ENCODE measurements around the gene FIGLA. TPM values are rescaled to one million over a fixed set of nuclear protein-coding genes. Genes with fewer than 3 reads are reported as not detected.

Gene FIGLA
- polyA plus RNA-seq, 1 of the 3 experiments (the other 2 are of a cell fraction), result not detected

DNA sequence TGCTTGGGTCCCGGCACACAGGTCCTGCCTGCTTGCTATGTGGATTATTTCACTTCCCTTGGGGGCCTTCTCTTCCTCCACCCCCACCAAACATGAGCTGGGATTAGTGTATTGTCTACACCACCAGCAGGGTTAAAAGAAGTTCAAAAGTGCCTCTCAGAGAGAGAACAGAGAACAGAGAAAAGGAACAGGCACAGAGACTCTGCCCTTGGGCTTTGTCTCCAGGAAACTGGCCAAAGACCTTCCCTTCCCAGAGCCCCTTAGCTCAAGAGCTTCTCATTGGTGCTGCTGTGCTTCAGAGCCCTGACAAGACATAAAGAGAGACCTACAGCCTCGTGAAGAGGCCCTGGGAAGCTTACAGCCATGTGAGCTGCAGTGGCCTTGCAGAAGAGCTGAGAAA is 7.1 kb upstream of the FIGLA start:
- 14% methylated on average over 2 of the region's 2 CpGs for WGBS (ENCODE audit: low lambda C conversion rate)
- peaks cover 8% of the 10 kb centered on the region; the same call in 1 of the 2 replicates for H3K27me3 ChIP-seq (ENCODE audit: insufficient read depth)
- CTCF ChIA-PET, result interaction anchor here (1.3 to 2.3 kb wide), 5 partner anchors 9 to 150 kb away, joined by 3 to 11 read pairs (median 4); no protein-coding TSS in a partner anchor
- H3K36me3 ChIP-seq (replicated peaks in 1 of 2; ENCODE audit: control insufficient read depth in 1 of 2, insufficient read depth in 2 of 2, low read length in 1 of 2), result no peaks in the 10 kb centered on the region
- POLR2A ChIA-PET, result no interaction called here
- H3K4me3 ChIP-seq (ENCODE audit: low read depth in 2 of 2, low read length in 1 of 2), result no peak overlapping the region
- no peaks in the 10 kb centered on the region for H3K9me2 ChIP-seq
- no peak for TF ChIP-seq SIN3A (IDR thresholded peaks at IDR 0.05; ENCODE audit: borderline replicate concordance, low read depth, low read length)
- TF ChIP-seq MEF2A (IDR thresholded peaks at IDR 0.05; ENCODE audit: borderline replicate concordance, low read depth), result no peak
- no peak for TF ChIP-seq NRF1 (IDR thresholded peaks at IDR 0.05; ENCODE audit: low read depth, low read length)
- TF ChIP-seq, protein P1, sequence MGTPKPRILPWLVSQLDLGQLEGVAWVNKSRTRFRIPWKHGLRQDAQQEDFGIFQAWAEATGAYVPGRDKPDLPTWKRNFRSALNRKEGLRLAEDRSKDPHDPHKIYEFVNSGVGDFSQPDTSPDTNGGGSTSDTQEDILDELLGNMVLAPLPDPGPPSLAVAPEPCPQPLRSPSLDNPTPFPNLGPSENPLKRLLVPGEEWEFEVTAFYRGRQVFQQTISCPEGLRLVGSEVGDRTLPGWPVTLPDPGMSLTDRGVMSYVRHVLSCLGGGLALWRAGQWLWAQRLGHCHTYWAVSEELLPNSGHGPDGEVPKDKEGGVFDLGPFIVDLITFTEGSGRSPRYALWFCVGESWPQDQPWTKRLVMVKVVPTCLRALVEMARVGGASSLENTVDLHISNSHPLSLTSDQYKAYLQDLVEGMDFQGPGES (IDR thresholded peaks at IDR 0.05; ENCODE audit: low read depth, low read length), result no peak
- no peak for TF ChIP-seq RFX5 (IDR thresholded peaks at IDR 0.05; ENCODE audit: low read length)
- TF ChIP-seq GABPA (IDR thresholded peaks at IDR 0.05; ENCODE audit: low read depth), result no peak
- no peak for TF ChIP-seq RXRA (IDR thresholded peaks at IDR 0.05; ENCODE audit: borderline replicate concordance, low read depth)
- TF ChIP-seq, protein P2, sequence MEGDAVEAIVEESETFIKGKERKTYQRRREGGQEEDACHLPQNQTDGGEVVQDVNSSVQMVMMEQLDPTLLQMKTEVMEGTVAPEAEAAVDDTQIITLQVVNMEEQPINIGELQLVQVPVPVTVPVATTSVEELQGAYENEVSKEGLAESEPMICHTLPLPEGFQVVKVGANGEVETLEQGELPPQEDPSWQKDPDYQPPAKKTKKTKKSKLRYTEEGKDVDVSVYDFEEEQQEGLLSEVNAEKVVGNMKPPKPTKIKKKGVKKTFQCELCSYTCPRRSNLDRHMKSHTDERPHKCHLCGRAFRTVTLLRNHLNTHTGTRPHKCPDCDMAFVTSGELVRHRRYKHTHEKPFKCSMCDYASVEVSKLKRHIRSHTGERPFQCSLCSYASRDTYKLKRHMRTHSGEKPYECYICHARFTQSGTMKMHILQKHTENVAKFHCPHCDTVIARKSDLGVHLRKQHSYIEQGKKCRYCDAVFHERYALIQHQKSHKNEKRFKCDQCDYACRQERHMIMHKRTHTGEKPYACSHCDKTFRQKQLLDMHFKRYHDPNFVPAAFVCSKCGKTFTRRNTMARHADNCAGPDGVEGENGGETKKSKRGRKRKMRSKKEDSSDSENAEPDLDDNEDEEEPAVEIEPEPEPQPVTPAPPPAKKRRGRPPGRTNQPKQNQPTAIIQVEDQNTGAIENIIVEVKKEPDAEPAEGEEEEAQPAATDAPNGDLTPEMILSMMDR (IDR thresholded peaks at IDR 0.05), result no peak
- no peaks in the 10 kb centered on the region for H3K79me2 ChIP-seq (ENCODE audit: insufficient read depth)
- no peaks in the 10 kb centered on the region for H3F3A ChIP-seq (replicated peaks; ENCODE audit: insufficient read depth)
- H3K9ac ChIP-seq, result no peak overlapping the region
- no peak for DNase-seq
- no peaks in the 10 kb centered on the region for H3K4me1 ChIP-seq (ENCODE audit: control insufficient read depth in 1 of 2, insufficient read depth in 2 of 2, low read depth in 1 of 2, low read length in 1 of 2)
- no peak overlapping the region for H2AFZ ChIP-seq (ENCODE audit: low read depth)
- H3K9me3 ChIP-seq, result no peaks in the 10 kb centered on the region
- H4K20me1 ChIP-seq (ENCODE audit: insufficient read depth), result no peaks in the 10 kb centered on the region
- H3K27ac ChIP-seq (ENCODE audit: low read depth in 2 of 2, low read length in 1 of 2), result no peak overlapping the region
- no peak overlapping the region for H3K4me2 ChIP-seq

DNA sequence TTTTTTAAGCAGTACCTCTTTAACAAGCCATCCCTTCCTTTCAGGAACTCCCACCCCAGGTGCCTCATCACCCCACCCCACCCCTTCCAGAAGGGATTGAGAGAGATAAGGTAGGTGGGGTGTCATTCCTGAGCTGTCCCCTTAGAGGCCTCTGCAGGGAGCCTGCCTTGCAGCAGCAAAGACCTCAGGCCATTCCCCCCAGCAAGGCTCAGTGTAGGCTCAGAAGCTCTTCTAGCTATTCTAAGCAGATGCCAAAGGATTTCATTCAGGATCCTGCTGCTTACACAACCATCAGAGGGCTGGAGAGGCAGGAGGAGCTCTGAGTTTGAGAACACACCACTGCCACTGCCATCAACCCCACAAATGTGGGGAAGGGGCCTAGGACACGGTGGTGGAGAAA is 5.8 kb upstream of the FIGLA start:
- H2AFZ ChIP-seq (ENCODE audit: low read depth), result no peak overlapping the region
- H3K9me3 ChIP-seq, result no peaks in the 10 kb centered on the region
- H3F3A ChIP-seq (replicated peaks; ENCODE audit: insufficient read depth), result no peaks in the 10 kb centered on the region
- no peak overlapping the region for H3K27ac ChIP-seq (ENCODE audit: low read depth in 2 of 2, low read length in 1 of 2)
- no peak overlapping the region for H3K4me2 ChIP-seq
- no peaks in the 10 kb centered on the region for H3K4me1 ChIP-seq (ENCODE audit: control insufficient read depth in 1 of 2, insufficient read depth in 2 of 2, low read depth in 1 of 2, low read length in 1 of 2)
- no peaks in the 10 kb centered on the region for H3K36me3 ChIP-seq (replicated peaks in 1 of 2; ENCODE audit: control insufficient read depth in 1 of 2, insufficient read depth in 2 of 2, low read length in 1 of 2)
- no peak overlapping the region for H3K9ac ChIP-seq
- no peaks in the 10 kb centered on the region for H3K79me2 ChIP-seq (ENCODE audit: insufficient read depth)
- ChIA-PET POLR2A (no interaction called here), CTCF (interaction anchor here (0.6 to 2.3 kb wide), 8 partner anchors 8 to 495 kb away, joined by 3 to 11 read pairs (median 3); no protein-coding TSS in a partner anchor)
- no peak for DNase-seq
- no peak for TF ChIP-seq ELF1 (IDR thresholded peaks at IDR 0.05)
- no peaks in the 10 kb centered on the region for H4K20me1 ChIP-seq (ENCODE audit: insufficient read depth)
- H3K27me3 ChIP-seq (ENCODE audit: insufficient read depth), result peaks cover 17% of the 10 kb centered on the region; the same call in 1 of the 2 replicates
- no peak overlapping the region for H3K4me3 ChIP-seq (ENCODE audit: low read depth in 2 of 2, low read length in 1 of 2)
- 50% methylated on average over 1 of the region's 1 CpG for WGBS (ENCODE audit: low lambda C conversion rate)
- H3K9me2 ChIP-seq, result no peaks in the 10 kb centered on the region

Measured in SK-N-SH (cell line).